Stimulated activated CD8-positive, alpha-beta memory T cell treated with anti-CD3 and anti-CD28 coated beads, Interleukin-2, amount 100 ng/mL, for 1 hour (primary cell): Measurements from ENCODE around the gene OR10J5.
"Not testable (repeated sequence)": the region's sequence is repeated elsewhere in the genome, so short reads cannot be mapped to it uniquely, and the experiment has no call there.

Experiments used
- DNase-seq, 2 donors: peaks; one replicate each; pipeline ENCODE4 v3.0.0-alpha.2; 2020; ENCODE audit warnings: low read depth in 2 of 2

Gene OR10J5, protein sequence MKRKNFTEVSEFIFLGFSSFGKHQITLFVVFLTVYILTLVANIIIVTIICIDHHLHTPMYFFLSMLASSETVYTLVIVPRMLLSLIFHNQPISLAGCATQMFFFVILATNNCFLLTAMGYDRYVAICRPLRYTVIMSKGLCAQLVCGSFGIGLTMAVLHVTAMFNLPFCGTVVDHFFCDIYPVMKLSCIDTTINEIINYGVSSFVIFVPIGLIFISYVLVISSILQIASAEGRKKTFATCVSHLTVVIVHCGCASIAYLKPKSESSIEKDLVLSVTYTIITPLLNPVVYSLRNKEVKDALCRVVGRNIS

DNA sequence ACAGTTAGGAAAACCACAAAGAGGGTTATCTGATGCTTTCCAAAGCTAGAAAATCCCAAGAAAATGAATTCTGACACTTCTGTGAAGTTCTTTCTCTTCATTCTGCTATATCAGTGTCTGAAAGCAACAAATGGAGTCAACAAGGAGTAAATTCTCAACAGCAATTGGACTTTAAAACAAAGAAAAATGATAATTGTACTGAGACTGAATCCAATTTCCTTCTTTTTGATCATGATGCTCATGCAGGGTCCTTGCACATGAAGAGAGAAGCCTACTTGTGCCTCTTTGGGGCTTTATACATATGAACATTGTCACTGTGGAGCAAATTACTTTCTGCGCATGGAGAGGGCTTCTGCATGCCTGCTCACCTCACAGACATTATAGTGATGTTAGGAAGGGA lies at the start of gene OR10J5:
TSS of gene OR10J5 (minus strand) at position 101 of the 400 bp plus-strand sequence. CDS start at position 101, 0 bp downstream.
- DNase-seq: no peak

DNA sequence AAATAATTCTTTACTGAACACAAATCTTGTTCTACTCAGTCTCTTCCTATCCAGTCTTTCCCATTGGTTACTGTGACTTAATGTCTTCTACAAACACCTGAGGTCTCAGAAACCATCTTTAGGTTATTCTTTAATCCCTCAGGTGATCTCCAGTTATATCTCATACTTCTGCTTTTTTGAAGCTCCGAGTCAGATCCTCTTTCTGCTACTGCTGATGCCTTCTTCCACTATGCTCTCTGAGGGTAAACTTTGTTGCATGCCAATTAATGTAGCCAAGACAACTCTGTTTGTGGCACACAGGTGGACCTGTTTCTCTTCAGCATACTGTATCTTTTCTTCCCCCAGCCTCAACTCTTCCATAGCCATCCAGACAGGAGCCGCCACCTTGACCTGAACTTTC lies 48.7 kb upstream of the OR10J5 start:
- no peak for DNase-seq

DNA sequence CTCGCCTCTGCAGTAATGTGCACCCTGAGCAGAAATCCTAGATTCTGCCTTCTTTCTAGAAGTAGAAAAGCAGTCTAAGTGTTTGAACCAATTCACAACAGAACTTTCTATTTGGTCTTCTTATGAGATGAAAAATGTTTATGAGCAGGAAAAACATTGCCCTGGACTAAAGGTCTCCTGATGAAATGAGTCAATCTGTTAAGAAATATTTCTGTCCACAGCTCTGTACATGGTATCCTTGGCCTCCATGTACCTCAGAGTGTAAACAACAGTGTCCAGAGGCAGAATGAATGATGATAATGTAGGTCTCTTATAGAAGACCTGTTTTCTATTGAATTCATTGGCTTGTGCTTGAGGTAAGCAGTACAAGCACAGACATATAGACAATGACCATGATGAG lies 45.6 kb upstream of the OR10J5 start:
- DNase-seq: no peak

DNA sequence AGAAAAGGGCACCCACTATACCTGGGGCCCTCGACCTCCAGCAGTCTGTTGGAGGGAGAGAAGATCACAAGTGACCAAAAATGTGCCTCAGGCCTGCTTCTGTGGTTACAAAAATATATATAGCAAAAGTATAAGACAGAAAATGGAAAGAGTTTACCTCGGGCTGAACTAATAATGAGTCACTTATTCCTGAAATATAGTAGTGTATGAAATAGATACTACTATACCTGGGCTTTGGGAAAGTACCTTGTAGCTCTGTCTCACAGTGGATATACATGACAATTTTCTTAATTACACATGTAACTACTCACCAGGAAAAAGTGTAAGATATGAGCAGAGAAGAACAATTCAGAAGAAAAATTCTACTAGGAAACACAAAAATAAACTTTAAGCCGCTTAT lies 44.5 kb upstream of the OR10J5 start:
- DNase-seq: no peak

DNA sequence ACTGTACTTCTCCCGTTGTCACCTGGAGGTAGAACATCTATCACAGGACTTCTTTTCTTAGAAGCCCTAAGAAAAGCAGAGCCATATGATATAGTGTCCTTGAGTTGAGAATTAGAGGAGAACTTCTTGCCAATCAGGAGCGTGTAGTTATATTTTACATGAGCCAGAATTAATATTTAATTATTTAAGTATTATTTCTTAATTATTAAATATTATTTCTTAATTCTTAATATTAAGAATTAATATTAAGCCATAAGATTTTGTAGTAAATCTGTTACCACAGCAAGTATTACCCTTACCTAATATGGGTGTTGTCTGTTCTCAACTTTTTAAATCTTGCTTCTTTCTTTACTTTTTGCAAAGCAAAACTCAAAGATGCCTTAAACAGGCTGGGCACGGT lies 41.6 kb upstream of the OR10J5 start:
- DNase-seq: no peak

DNA sequence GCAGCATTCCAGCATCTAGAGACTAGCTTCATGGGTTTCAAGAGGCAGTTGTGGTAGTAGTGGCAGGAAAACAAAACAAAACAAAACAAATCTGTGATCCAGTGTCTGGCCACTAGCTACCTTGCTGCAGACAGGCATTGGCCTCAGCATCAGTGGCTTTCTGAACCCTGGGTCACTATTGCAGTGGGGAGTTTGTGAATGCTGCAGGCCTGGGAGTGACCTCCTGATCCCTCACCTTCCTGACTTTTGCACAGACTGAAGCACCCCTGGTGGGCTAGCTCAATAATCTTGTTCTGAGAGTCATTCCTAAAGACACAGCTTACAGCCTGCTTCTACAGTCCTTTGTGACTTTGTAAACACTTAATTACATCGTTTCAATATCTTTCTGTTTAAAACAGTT lies 26.9 kb upstream of the OR10J5 start:
- no peak for DNase-seq

DNA sequence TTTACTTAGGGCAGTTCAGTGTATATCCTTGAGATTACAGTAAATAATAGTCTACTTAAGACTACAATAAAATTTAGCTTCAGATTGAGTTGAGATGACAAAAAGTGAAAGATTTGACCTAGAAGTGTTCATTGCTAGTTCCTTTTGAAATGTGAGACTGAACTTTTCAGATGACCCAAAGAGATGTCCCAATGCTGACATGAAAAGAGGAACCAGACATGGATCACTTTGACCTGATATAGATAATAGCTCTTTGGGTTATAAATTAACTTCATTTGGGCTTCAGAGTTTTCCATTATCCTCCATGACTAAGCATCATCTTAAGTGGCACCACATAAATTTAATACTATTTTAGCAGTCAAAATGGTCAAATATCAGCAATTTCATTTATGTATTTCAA lies 25.7 kb upstream of the OR10J5 start:
- DNase-seq: no peak

DNA sequence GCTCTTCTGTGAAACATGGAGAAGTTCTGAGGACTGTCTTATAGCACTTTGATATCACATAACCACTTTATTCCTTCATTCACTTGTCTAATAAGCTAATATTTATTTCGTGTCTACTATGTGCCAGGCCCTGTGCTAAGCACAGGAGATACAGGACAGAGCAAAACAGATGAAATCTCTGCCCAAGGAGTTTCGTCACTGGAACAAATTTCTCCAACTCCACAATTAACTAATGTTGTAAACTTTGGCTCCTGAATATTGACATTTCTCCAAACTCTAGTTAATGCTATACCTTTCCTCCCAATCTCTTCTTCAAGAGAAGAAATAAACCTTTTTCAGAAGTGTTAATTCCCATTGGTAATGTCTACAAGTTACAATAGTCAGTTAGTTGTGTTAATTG lies 24.8 kb upstream of the OR10J5 start:
- DNase-seq: no peak

DNA sequence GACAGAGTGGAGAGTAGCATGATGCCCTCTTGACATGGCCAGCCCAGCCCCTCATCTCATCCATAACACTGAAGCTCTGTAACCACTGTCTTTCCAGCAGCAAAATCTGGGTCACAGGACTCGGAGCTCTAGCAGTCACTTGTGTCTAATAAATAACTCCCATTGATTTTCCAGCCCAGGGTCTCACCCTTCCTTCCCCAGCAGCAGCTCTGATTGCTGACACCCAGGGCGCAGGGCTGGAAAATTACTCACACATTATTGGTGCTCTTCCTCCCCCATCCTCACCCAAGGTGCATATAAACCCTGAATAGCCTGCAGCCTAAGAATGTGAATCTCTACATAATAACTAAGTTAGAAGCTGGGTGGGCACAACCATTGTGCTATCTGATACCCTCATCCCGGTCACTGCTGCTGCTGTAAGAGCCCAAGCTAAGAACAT lies 21.1 kb upstream of the OR10J5 start:
- no peak for DNase-seq

DNA sequence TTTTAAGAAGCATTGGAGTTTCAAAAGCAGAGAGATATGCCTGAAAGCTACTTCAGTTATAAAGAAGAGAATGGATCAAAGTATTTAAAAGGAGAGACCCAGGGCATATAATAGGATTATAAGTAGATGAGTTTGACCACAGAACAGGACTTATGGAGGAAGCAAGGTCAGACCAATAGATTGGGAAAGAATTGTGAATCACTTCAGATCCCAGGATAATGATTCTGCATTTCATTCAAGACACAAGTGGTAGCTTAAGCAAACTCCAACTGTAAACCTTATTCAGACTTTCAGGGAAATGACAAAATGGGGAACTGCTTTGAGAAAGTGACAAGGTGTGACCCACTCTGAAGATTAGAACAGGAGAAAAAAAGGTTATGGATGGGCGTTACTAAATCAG lies 18.9 kb upstream of the OR10J5 start:
- DNase-seq: no peak

DNA sequence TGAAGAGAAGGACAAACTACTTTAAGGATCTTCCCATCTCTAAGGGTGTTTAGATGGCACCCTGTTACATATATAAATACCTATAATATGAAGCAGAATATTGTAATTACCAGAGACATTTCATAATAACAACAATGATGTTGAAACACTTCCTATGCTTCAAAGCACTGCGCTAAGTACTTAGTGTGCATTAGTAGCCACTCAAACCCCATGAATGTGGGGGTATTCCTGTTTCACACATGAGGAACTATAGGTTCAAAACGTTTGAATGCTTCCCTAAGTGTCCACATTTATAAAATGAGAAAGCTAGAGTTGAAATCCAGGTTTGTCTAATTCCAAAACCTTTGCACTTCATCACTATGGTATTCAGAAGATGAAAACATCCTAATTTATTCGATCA lies 18.5 kb upstream of the OR10J5 start:
- no peak for DNase-seq

DNA sequence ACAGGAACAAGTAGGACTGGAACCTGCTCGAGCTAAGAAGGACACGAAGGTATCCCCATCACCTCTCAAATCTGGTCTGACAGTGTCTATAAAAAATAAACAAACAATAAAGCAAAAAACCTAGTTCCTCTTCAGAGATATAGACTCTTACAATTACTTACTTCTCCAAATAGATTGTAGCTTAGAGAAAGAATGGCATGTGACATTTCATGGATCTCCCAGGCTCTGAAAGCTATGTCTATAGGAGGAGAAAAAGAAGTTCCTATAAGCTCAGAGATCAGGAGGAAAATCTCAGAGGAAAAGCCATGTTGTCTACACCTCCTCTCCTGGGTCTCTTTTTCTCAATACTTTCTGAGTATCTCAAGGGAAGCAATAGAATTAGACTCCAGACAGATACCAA lies 12.3 kb upstream of the OR10J5 start:
- no peak for DNase-seq

DNA sequence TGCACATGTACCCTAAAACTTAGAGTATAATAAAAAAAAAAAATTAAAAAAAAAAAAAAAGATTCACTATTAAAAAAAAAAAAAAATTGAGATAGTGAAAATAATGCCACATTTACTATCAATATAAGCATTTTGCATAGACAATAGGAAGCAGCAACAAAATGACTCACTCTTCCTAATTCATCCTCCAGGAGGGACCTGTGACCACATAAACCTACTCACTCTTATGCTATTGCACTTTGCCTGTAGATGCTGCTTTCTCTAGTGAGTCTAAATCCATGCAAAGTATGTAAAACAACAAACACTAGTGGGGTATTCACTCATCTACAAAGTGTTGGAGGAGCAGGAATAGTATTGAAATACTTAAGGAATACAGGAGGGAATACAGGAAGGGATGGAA lies 2.9 kb downstream of the OR10J5 start:
- DNase-seq: no peak

DNA sequence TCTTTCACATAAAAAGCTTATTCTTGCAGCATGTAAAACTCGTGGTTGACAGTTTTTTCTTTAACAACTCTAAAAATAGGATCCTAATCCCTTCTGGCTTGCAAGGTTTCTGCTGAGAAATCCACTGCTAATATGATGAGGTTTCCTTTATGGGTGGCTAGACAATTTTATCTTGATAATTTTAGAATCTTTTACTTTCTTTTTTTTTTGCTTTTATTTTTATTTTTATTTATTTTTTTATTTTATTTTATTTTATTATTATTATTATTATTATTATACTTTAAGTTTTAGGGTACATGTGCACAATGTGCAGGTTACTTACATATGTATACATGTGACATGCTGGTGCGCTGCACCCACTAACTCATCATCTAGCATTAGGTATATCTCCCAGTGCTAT lies 11.0 kb downstream of the OR10J5 start:
- DNase-seq: not testable (repeated sequence)

DNA sequence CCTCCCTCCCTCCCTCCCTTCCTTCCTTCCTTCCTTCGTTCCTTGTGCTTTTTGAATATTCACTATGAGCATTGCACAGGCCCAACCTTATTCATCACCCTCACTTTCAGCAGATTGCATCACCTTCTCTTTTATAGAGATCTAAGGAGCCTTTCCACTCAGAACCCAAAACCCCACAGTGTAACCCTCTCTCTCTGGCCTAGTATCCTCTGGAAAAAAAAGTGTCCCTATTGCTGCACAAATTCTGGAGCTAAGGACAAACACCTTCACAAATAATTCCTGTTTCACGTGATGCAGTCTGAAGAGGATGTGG lies 25.6 kb downstream of the OR10J5 start:
- DNase-seq: no peak

DNA sequence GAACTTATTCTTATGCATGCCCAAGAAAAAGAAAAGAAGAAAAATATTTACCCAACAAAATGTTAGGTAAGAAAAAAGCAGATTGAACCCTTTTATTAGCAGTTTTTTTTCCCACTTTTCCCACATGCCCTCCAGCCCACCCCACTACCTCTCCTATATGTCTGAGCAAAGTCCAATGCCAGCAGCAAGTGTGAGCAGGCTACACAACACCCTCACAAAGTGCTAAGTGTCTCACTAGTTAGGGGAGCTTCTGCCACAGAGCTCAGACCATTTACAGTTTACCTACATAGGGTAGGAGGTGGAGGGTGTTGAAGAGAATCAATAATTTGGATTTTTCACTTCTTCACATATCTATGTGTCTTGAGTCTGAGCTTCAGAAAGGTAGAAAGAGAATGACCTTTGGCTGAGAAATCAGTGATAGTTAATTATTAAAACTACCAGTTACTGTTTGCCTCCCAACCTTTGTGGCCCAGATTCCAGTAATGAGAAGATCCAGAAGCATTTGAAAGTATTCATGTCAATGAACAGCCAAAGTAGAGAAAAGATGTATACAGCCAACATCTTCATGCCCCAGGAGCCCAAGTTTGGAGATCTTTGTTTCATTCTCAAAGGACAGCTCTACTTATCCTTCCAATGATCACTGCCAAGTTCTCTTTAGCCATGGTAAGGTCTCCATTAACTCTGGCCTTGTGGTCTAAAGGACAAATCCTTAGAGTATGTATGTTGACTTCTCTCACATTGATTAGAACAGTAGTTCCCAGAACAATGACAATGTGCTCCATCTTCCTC lies 26.2 kb downstream of the OR10J5 start:
- no peak for DNase-seq

DNA sequence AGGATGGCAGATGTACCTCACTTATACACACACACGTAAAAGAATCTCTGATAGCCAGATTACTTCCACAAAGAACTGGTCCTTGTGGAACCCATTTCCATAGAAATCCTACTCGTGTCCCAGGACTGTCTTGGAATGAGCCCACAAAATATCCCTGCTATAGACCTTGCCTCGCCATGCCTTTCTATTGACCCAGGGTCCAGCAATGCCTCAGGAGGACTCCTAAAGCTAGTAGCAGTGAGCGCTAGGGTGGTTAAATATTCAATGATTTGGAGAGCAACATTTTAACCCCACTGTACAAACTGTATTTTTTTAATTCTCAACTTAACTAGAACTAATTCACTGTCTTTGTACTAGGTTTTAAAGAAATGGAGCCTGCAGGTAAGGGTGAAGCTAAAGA lies 26.9 kb downstream of the OR10J5 start:
- no peak for DNase-seq

DNA sequence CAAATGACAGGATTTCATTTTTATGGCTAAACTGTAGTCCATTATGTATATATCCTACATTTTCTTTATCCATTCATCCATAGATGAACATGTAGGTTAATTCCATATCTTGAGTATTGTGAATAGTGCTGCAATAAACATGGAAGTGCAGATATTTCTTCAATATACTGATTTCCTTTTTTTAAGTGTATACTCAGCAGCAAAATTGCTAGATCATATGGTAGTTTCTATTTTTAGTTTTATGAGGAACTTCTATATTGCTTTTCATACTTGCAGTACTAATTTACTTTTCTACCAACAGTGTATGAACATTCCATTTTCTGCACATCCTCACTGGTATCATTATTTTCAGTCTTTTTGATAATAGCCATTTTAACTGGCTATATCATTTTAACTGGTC lies 30.1 kb downstream of the OR10J5 start:
- DNase-seq: no peak

DNA sequence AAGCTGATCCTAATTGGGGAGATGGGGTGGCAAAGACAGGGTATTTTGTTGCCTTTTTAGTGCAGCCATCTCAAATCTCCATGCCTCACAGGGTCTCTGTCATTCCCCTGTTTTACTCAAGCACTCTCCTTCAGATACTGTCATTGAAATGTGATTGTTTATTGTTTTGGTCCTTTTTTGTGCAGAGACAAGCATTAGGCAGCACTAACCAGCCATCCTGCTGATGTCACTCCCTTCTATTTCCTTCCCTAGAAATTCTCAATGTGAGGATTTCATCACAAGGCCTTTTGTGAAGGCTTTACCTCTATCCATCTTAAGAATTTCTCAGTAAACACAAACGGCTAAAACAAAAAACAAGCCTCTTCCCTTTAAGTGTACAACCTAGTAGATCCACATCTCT lies 34.7 kb downstream of the OR10J5 start:
- no peak for DNase-seq

DNA sequence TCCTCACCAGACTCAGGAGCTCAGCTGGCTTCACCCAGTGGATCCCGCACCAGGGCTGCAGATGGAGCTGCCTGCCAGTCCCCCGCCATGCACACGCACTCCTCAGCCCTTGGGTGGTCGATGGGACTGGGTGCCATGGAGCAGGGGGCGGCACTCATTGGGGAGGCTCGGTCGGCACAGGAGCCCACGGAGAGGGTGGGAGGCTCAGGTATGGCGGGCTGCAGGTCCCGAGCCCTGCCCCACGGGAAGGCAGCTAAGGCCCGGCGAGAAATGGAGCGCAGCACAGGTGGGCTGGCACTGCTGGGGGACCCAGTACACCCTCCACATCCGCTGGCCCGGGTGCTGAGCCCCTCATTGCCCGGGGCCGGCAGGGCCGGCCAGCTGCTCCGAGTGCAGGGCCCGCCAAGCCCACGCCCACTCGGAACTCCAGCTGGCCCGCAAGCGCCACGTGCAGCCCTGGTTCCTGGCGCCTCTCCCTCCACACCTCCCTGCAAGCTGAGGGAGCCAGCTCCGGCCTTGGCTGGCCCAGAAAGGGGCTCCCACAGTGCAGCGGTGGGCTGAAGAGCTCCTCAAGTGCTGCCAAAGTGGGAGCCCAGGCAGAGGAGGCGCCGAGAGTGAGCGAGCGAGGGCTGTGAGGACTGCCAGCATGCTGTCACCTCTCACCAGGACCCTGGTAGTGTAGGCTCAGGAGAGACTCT lies 41.1 kb downstream of the OR10J5 start:
- DNase-seq: not testable (repeated sequence)

DNA sequence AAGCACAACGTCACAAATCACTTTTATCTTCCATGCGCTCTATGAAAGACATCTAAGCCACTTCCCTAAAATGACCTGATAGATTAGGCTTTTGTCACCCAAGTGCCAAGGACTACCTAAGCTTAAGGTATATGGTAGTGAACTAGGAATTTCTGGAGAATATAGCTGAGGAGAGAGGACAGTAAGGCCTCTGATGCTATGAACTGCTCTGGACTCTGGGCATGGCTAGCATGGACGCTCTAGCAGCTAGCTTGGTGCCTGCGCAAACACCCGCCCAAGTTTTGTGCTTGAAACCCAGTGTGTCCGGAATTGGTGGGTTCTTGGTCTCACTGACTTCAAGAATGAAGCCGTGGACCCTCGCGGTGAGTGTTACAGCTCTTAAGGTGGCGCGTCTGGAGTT lies 42.5 kb downstream of the OR10J5 start:
- no peak for DNase-seq

DNA sequence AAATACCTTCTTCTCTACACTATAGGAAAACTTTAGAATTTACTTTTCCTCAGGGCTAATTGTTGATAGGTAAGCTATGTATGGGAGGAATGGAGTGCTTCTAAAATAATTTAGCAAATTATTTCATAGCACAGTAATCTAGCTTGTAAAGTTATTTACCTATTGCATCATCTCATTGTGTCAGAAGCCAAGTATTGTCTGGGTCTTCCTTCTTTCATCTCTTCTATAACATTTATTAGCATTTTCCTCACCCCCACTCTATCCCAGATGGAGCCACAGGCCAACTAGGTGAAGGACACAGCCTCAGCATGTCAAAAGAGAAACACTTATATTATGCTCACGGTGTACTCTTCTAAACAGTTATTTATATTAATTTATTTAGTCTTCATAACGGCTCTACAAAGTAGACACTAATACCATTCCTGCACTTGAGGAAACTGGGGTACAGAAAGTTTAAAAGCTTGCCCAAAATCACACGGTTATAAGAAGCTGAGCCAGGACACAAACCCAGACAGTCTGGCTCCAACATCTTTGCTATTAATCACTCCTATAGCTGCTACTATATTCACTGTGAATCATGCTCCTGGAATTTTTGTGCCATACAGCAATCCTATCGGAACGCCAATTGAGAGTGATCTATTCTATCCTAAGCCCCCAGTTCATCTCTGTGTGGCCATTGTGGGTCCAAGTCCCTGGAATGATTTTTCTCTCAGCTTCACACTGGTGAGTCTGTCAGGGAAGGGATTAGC lies 43.1 kb downstream of the OR10J5 start:
- DNase-seq: no peak
